Measurements from ENCODE around the gene DPP9. TPM values are rescaled to one million over a fixed set of nuclear protein-coding genes. Genes with fewer than 3 reads are reported as not detected.

DPP9 gene
- total RNA-seq, 6 experiments from 2014 or later: 68.4 to 82.2 (median 80.1) TPM

DNA sequence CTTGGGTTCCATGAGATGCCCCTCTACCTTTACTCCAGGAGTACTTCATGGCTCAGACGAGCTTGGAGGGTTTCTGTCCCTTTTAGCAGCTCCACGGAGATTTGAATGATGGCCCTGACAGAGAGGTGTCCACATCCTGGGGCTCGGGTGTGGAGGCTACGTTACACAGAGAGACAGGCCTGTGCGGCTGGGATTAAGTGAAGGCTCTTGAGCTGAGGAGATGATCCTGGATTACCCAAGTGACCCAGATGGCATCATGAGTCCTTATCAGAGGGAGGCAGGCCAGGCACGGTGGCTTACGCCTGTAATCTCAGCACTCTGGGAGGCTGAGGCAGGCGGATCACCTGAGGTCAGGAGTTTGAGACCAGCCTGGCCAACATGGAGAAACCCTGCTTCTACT is 12.4 kb downstream of the DPP9 start:
- H3K4me1 Mint-ChIP-seq (ENCODE audit: low read depth): peaks cover 59% of the 10 kb centered on the region
- no peak for DNase-seq
- 0 out of 2 replicates have a peak overlapping the region, but pooled peaks have one; percentile 31 for H3K27ac Mint-ChIP-seq
- peaks cover 2% of the 10 kb centered on the region for H3K27me3 Mint-ChIP-seq (ENCODE audit: insufficient read depth)
- H3K9me3 Mint-ChIP-seq: no peaks in the 10 kb centered on the region
- TF ChIP-seq, protein P1, sequence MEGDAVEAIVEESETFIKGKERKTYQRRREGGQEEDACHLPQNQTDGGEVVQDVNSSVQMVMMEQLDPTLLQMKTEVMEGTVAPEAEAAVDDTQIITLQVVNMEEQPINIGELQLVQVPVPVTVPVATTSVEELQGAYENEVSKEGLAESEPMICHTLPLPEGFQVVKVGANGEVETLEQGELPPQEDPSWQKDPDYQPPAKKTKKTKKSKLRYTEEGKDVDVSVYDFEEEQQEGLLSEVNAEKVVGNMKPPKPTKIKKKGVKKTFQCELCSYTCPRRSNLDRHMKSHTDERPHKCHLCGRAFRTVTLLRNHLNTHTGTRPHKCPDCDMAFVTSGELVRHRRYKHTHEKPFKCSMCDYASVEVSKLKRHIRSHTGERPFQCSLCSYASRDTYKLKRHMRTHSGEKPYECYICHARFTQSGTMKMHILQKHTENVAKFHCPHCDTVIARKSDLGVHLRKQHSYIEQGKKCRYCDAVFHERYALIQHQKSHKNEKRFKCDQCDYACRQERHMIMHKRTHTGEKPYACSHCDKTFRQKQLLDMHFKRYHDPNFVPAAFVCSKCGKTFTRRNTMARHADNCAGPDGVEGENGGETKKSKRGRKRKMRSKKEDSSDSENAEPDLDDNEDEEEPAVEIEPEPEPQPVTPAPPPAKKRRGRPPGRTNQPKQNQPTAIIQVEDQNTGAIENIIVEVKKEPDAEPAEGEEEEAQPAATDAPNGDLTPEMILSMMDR (IDR thresholded peaks at IDR 0.05): no peak
- H3K4me3 Mint-ChIP-seq: no peak overlapping the region
- peaks cover 45% of the 10 kb centered on the region for H3K36me3 Mint-ChIP-seq (ENCODE audit: low read depth)

DNA sequence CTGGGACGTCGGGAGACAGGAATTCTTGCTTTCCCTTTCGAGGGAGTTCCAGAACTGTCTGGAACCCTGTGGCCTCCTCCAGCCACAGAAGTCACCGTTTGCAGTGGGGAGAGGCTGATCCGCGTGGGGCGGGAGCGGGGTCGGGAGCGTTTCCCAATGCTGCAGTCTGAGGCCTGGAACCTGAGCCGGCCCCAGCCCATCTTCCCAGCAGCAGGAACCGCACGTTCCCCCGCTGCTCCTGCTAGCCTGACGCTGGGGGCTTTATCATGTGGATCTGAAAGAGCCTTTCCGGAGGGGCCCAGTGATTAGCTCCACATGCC is 13.4 kb downstream of the DPP9 start:
- Mint-ChIP-seq H3K4me1 (ENCODE audit: low read depth) (peaks cover 56% of the 10 kb centered on the region), H3K9me3 (no peaks in the 10 kb centered on the region), H3K4me3 (no peak overlapping the region), H3K36me3 (ENCODE audit: low read depth) (peaks cover 37% of the 10 kb centered on the region), H3K27ac (peak overlapping the region; percentile 31; the same call in 1 of the 2 replicates), H3K27me3 (ENCODE audit: insufficient read depth) (peaks cover 2% of the 10 kb centered on the region)
- no peak for DNase-seq
- TF ChIP-seq, protein P1 (IDR thresholded peaks at IDR 0.05): no peak

DNA sequence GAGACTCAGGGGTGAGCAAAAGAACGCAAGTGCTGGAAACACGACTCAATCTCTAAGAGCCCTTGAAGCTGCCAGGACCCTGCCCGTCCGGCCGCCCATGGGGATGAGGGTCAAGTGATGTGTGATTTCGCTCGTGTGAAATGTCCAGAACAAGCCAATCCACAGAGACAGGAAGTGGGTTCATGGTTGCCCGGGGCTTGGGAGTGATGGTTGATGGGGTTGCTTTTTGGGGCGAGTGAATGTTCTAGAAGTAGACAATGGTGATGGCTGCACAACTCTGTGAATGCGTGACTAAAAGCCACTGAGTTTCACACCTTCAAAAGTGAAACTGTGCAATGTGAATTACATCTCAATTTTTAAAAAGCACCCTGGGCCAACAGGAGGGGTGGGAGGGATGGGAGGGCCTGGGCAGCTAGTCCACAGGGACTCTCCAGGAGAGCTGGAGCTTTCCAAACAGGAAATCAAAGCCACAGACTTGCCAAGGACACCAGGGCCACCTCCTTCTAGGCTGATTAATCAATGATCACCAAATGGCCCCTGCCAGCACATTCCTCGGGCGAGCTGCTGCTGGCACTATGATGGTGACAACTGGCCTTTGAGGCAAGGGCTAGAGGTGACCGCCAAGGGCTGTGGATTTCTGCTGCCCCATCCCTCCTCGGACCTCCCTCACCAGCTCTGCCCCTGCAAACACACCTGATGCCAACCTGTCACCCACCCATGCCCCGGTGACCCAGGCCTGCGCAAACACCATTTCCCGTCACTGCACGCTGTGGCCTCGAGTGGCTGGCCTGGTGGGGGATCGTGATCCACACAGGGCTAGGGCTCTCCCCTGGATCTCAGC is 14.0 kb downstream of the DPP9 start:
- peaks cover 33% of the 10 kb centered on the region for H3K36me3 Mint-ChIP-seq (ENCODE audit: low read depth)
- H3K4me3 Mint-ChIP-seq: no peak overlapping the region; the same call in 1 of the 2 replicates
- no peaks in the 10 kb centered on the region for H3K9me3 Mint-ChIP-seq
- TF ChIP-seq, protein P1 (IDR thresholded peaks at IDR 0.05): no peak
- peaks cover 50% of the 10 kb centered on the region for H3K4me1 Mint-ChIP-seq (ENCODE audit: low read depth)
- no peak for DNase-seq
- peaks cover 2% of the 10 kb centered on the region for H3K27me3 Mint-ChIP-seq (ENCODE audit: insufficient read depth)
- H3K27ac Mint-ChIP-seq: peak overlapping the region; percentile 88

DNA sequence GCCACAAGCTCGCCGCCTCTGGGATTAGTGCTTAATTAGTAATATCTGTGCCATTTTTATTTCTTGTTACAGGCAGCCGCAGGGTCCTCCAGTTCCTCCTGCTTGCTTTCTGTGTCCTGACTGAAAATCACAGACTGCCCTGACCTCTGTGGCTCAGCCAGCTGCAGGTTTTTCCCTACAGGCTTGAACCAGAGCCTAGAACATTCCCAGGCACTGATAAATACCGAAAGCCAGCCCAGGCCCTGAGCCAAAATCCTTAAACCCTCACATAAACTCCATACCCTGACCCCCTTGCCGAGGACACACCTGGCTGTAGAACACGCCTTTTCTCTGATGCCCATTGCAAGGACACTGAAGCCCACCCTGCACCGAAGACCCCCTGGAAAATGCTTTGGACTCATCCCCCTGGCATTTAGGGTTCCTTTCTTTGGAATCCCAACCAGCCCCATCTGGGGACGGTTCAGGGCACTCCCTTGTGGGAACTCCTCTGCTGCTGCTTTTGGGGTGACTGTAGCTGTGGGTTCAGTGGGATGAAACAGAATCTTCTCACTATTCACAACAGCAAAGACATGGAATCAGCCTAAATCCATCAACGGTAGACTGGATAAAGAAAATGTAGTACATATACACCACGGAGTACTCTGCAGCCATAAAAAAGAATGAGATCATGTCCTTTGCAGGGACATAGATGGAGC is 15.5 kb downstream of the DPP9 start:
- peaks cover 23% of the 10 kb centered on the region for H3K36me3 Mint-ChIP-seq (ENCODE audit: low read depth)
- H3K9me3 Mint-ChIP-seq: no peaks in the 10 kb centered on the region
- peak overlapping the region; percentile 88 for H3K27ac Mint-ChIP-seq
- peaks cover 35% of the 10 kb centered on the region for H3K4me1 Mint-ChIP-seq (ENCODE audit: low read depth)
- no peak overlapping the region for H3K4me3 Mint-ChIP-seq
- TF ChIP-seq, protein P1 (IDR thresholded peaks at IDR 0.05): no peak
- peak; percentile 63 for DNase-seq
- H3K27me3 Mint-ChIP-seq (ENCODE audit: insufficient read depth): peaks cover 2% of the 10 kb centered on the region

DNA sequence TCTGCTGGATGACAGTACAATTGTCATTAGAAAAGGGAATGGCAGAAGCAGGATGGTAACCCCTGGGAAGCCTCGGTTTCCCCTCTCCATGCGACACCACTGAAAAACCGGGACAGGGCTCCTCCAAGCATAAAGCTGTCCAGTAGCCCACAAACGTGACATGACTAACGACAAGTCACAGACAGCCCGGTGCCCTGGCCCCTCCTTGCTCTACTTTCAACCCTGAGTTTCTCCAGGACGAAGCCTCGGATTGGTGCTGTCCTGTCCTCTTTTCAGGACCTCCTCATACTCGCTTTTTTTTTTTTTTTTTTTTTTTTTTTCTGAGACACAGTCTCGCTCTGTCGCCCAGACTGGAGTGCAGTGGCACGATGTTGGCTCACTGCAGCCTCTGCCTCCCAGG is 16.3 kb downstream of the DPP9 start:
- Mint-ChIP-seq H3K9me3 (no peaks in the 10 kb centered on the region), H3K27ac (peak overlapping the region; percentile 88), H3K27me3 (ENCODE audit: insufficient read depth) (peaks cover 2% of the 10 kb centered on the region), H3K36me3 (ENCODE audit: low read depth) (peaks cover 22% of the 10 kb centered on the region), H3K4me1 (ENCODE audit: low read depth) (peaks cover 28% of the 10 kb centered on the region), H3K4me3 (no peak overlapping the region)
- TF ChIP-seq, protein P1 (IDR thresholded peaks at IDR 0.05): no peak
- DNase-seq: no peak
